ENCODE data around the gene IFIT1B. TPM values are rescaled to one million over a fixed set of nuclear protein-coding genes. Genes with fewer than 3 reads are reported as not detected.
"Not testable (repeated sequence)": the region's sequence is repeated elsewhere in the genome, so short reads cannot be mapped to it uniquely, and the experiment has no call there.

Gene IFIT1B
- total RNA-seq, 1 experiment from 2014 or later: not detected

GRCh38 chr10:89389254-89389653 is 11.4 kb downstream of the IFIT1B start:
- no peak for DNase-seq
- no peaks in the 10 kb centered on the region for H3K27me3 ChIP-seq (ENCODE audit: insufficient read depth, low read depth)
- BruUV-seq (replicated peaks): no TSS peak
- CTCF ChIA-PET: interaction anchor here (0.6 kb wide), 1 partner anchor 333 kb away, joined by 6 read pairs; no protein-coding TSS in a partner anchor
- H4K20me1 ChIP-seq (ENCODE audit: insufficient read depth): no peaks in the 10 kb centered on the region
- H3K79me2 ChIP-seq (ENCODE audit: low read depth): no peaks in the 10 kb centered on the region
- H2AFZ ChIP-seq: no peak overlapping the region
- intact Hi-C loops (cut with micrococcal nuclease; ENCODE audit: unreplicated experiment): loop anchor here (1.0 kb wide), 1 partner anchor 172 kb away; no protein-coding TSS in a partner anchor
- no peaks in the 10 kb centered on the region for H3K36me3 ChIP-seq (ENCODE audit: low read depth)
- peak; percentile 42; the same call in 1 of the 2 replicates for TF ChIP-seq CTCF (conservative IDR thresholded peaks at IDR 0.05)
- TF ChIP-seq EZH2 (IDR thresholded peaks at IDR 0.05; ENCODE audit: low read depth): no peak
- H3K4me2 ChIP-seq: no peak overlapping the region
- H3K27ac ChIP-seq: no peak overlapping the region
- H3K4me1 ChIP-seq (replicated peaks; ENCODE audit: insufficient read depth): peaks cover 17% of the 10 kb centered on the region
- H3K9me3 ChIP-seq (ENCODE audit: insufficient read depth, low read depth): no peaks in the 10 kb centered on the region
- no peak overlapping the region for H3K4me3 ChIP-seq
- 0 out of 2 replicates have a peak, but pooled peaks cover 5% of the 10 kb centered on the region for H3F3A ChIP-seq (ENCODE audit: insufficient read depth, low read depth)
- POLR2A ChIA-PET (ENCODE audit: unreplicated experiment): no interaction called here
- H3K9me2 ChIP-seq (ENCODE audit: insufficient read depth): no peaks in the 10 kb centered on the region

- BruUV-seq (replicated peaks): no TSS peak
- H3K27me3 ChIP-seq (ENCODE audit: insufficient read depth, low read depth): no peaks in the 10 kb centered on the region
- H3K4me1 ChIP-seq (replicated peaks; ENCODE audit: insufficient read depth): peaks cover 17% of the 10 kb centered on the region
- H3K4me2 ChIP-seq: no peak overlapping the region
- no peaks in the 10 kb centered on the region for H3K9me2 ChIP-seq (ENCODE audit: insufficient read depth)
- no peak overlapping the region for H3K27ac ChIP-seq
- H3K36me3 ChIP-seq (ENCODE audit: low read depth): no peaks in the 10 kb centered on the region
- no peak overlapping the region for H3K4me3 ChIP-seq
- intact Hi-C loops (cut with micrococcal nuclease; ENCODE audit: unreplicated experiment): no loop called here
- no peaks in the 10 kb centered on the region for H3K9me3 ChIP-seq (ENCODE audit: insufficient read depth, low read depth)
- H3K79me2 ChIP-seq (ENCODE audit: low read depth): no peaks in the 10 kb centered on the region
- CTCF ChIA-PET: no interaction called here
- no peaks in the 10 kb centered on the region for H4K20me1 ChIP-seq (ENCODE audit: insufficient read depth)
- no peak for DNase-seq
- 0 out of 2 replicates have a peak, but pooled peaks cover 5% of the 10 kb centered on the region for H3F3A ChIP-seq (ENCODE audit: insufficient read depth, low read depth)
- POLR2A ChIA-PET (ENCODE audit: unreplicated experiment): no interaction called here
- no peak overlapping the region for H2AFZ ChIP-seq
- no peak for TF ChIP-seq EZH2 (IDR thresholded peaks at IDR 0.05; ENCODE audit: low read depth)
- no peak for TF ChIP-seq CTCF (conservative IDR thresholded peaks at IDR 0.05)
Measured at GRCh38 chr10:89390476-89391225, 12.8 kb downstream of the IFIT1B start.

GRCh38 chr10:89391226-89391576 is 13.3 kb downstream of the IFIT1B start:
- H2AFZ ChIP-seq; BruUV-seq (replicated peaks); H3K9me3 ChIP-seq (ENCODE audit: insufficient read depth, low read depth); H3F3A ChIP-seq (ENCODE audit: insufficient read depth, low read depth); H3K27me3 ChIP-seq (ENCODE audit: insufficient read depth, low read depth); H3K9me2 ChIP-seq (ENCODE audit: insufficient read depth); H3K36me3 ChIP-seq (ENCODE audit: low read depth); H3K27ac ChIP-seq; H3K4me2 ChIP-seq; DNase-seq; H3K4me3 ChIP-seq; H3K79me2 ChIP-seq (ENCODE audit: low read depth); H4K20me1 ChIP-seq (ENCODE audit: insufficient read depth); intact Hi-C loops (cut with micrococcal nuclease; ENCODE audit: unreplicated experiment); CTCF ChIA-PET; POLR2A ChIA-PET (ENCODE audit: unreplicated experiment): not testable (repeated sequence)
- peaks cover 11% of the 10 kb centered on the region for H3K4me1 ChIP-seq (replicated peaks; ENCODE audit: insufficient read depth)

All from PC-9 (cell line).